IMR-90 (cell line): ENCODE data around the gene KIF13A. TPM values are rescaled to one million over a fixed set of nuclear protein-coding genes. Genes with fewer than 3 reads are reported as not detected.

Source experiments
- ATAC-seq: fragments of 200-7000 bp; cut with Tn5 transposase; 2 replicates; pipeline ENCODE4 v1.9.1; 2020; ENCODE audit warnings: low read depth, mild to moderate bottlenecking, moderate library complexity
- BruUV-seq: library from RNA; stranded (reverse); fragments of 400-500 nt; replicated peaks from 2 replicates; lab custom pipeline; 2021; lab: Mats Ljungman, UMichigan
- CTCF ChIA-PET: fragments of 300-600 bp; formaldehyde crosslinking; extraction: SDS; loops from one replicate; lab custom pipeline; 2021; ENCODE audit warnings: antibody characterized with exemption; lab: Yijun Ruan, JAX
- POLR2A ChIA-PET: fragments of 300-600 bp; sonication (Branson Sonifier 250); formaldehyde crosslinking; loops from one replicate; lab custom pipeline; 2022; ENCODE audit warnings: antibody characterized with exemption; ENCODE audit not compliant: unreplicated experiment; lab: Charles Lee
- DNase-seq: peaks from one replicate; pipeline ENCODE4 v3.0.0; 2013
- H2AFZ ChIP-seq: replicated peaks from 2 replicates; pipeline ENCODE3; 2013; ENCODE audit warnings: low read length, mild to moderate bottlenecking; ENCODE audit not compliant: poor library complexity
- H2AK5ac ChIP-seq: 2 replicates; pipeline ENCODE4 v1.6.1; 2013; ENCODE audit warnings: low read depth, low read length, inconsistent platforms
- H2AK9ac ChIP-seq: replicated peaks from 2 replicates; pipeline ENCODE3; 2013; ENCODE audit warnings: mild to moderate bottlenecking, low read depth, low read length, moderate library complexity; ENCODE audit not compliant: poor library complexity
- H2BK120ac ChIP-seq: 2 replicates; pipeline ENCODE4 v1.6.1; 2013; ENCODE audit warnings: low read depth, low read length, inconsistent platforms
- H2BK15ac ChIP-seq: 3 replicates; pipeline ENCODE4 v1.6.1; 2013; ENCODE audit warnings: low read depth, low read length, inconsistent platforms
- H2BK20ac ChIP-seq: 2 replicates; pipeline ENCODE4 v1.6.1; 2013; ENCODE audit warnings: low read depth, mild to moderate bottlenecking, inconsistent platforms, low read length, moderate library complexity
- H2BK5ac ChIP-seq: 2 replicates; pipeline ENCODE4 v1.6.1; 2013; ENCODE audit warnings: mild to moderate bottlenecking, low read depth, low read length, inconsistent platforms; ENCODE audit not compliant: poor library complexity, severe bottlenecking
- H3K14ac ChIP-seq: replicated peaks from 2 replicates; pipeline ENCODE4 v1.6.1; 2013; ENCODE audit warnings: low read depth, low read length, inconsistent platforms
- H3K18ac ChIP-seq: 2 replicates; pipeline ENCODE4 v1.6.1; 2013; ENCODE audit warnings: low read depth, low read length, control low read depth
- H3K23ac ChIP-seq: 2 replicates; pipeline ENCODE4 v1.6.1; 2013; ENCODE audit warnings: low read depth, low read length, inconsistent platforms
- H3K27ac ChIP-seq: 2 replicates; pipeline ENCODE4 v1.5.1; 2013; ENCODE audit warnings: mild to moderate bottlenecking, control low read depth, low read length; ENCODE audit not compliant: insufficient read depth
- H3K27me3 ChIP-seq: 2 replicates; pipeline ENCODE4 v1.6.1; 2013; ENCODE audit warnings: low read length; ENCODE audit not compliant: control insufficient read depth, insufficient read depth
- H3K36me3 ChIP-seq: 2 replicates; pipeline ENCODE4 v1.6.1; 2013; ENCODE audit warnings: low read length, mixed read lengths; ENCODE audit not compliant: control insufficient read depth, insufficient read depth
- H3K4ac ChIP-seq: 2 replicates; pipeline ENCODE4 v1.6.1; 2013; ENCODE audit warnings: low read depth, low read length, inconsistent platforms
- H3K4me1 ChIP-seq: 2 replicates; pipeline ENCODE4 v1.6.1; 2013; ENCODE audit warnings: low read length, mixed read lengths; ENCODE audit not compliant: control insufficient read depth, insufficient read depth
- H3K4me2 ChIP-seq: 2 replicates; pipeline ENCODE4 v1.6.1; 2013; ENCODE audit warnings: low read depth, mild to moderate bottlenecking, control low read depth, low read length, moderate library complexity
- H3K4me3 ChIP-seq: 2 replicates; pipeline ENCODE4 v1.5.1; 2013; ENCODE audit warnings: low read depth, mild to moderate bottlenecking, control low read depth, low read length, moderate library complexity; ENCODE audit not compliant: insufficient read depth
- H3K56ac ChIP-seq: 2 replicates; pipeline ENCODE4 v1.6.1; 2013; ENCODE audit warnings: low read length, inconsistent platforms; ENCODE audit not compliant: insufficient read depth; ENCODE audit errors: extremely low read depth
- H3K79me1 ChIP-seq, 2 experiments: 2 replicates each; pipeline ENCODE4 v1.6.1; 2013; ENCODE audit warnings: low read length in 2 of 2, inconsistent platforms in 1 of 2, low read depth in 1 of 2
- H3K9ac ChIP-seq: 2 replicates; pipeline ENCODE4 v1.6.1; 2013; ENCODE audit warnings: low read depth, low read length, control low read depth
- H3K9me1 ChIP-seq: 2 replicates; pipeline ENCODE4 v1.6.1; 2013; ENCODE audit warnings: low read length, inconsistent platforms; ENCODE audit not compliant: insufficient read depth
- H3K9me3 ChIP-seq: 2 replicates; pipeline ENCODE4 v1.6.1; 2013; ENCODE audit warnings: low read length; ENCODE audit not compliant: control insufficient read depth, insufficient read depth
- H4K20me1 ChIP-seq: 2 replicates; pipeline ENCODE4 v1.6.1; 2013; ENCODE audit warnings: low read length, inconsistent platforms; ENCODE audit not compliant: insufficient read depth
- H4K5ac ChIP-seq: 2 replicates; pipeline ENCODE4 v1.6.1; 2013; ENCODE audit warnings: mild to moderate bottlenecking, low read depth, low read length, control low read depth
- H4K8ac ChIP-seq, 2 experiments: 2 replicates each; pipeline ENCODE4 v1.6.1; 2013; ENCODE audit warnings: low read depth in 2 of 2, low read length in 2 of 2, control low read depth in 1 of 2, inconsistent platforms in 1 of 2
- H4K91ac ChIP-seq: 2 replicates; pipeline ENCODE4 v1.6.1; 2013; ENCODE audit warnings: low read depth, low read length, inconsistent platforms; ENCODE audit not compliant: insufficient read depth
- CEBPB ChIP-seq: IDR thresholded peaks from 2 replicates; pipeline ENCODE4 v1.6.1; 2012; ENCODE audit warnings: low read depth, low read length, improper control_type of control experiment
- CTCF ChIP-seq: conservative IDR thresholded peaks from 2 replicates; pipeline ENCODE4 v1.5.1; 2012; ENCODE audit warnings: mild to moderate bottlenecking, low read depth, low read length, improper control_type of control experiment
- MXI1 ChIP-seq: IDR thresholded peaks from 2 replicates; pipeline ENCODE4 v1.6.1; 2012; ENCODE audit warnings: low read depth, mild to moderate bottlenecking, low read length, moderate library complexity, borderline replicate concordance
- RCOR1 ChIP-seq: IDR thresholded peaks from 2 replicates; pipeline ENCODE4 v1.6.1; 2012; ENCODE audit warnings: mild to moderate bottlenecking, low read length, improper control_type of control experiment; ENCODE audit not compliant: insufficient replicate concordance
- SMC3 ChIP-seq: fragments of 150-350 bp; IDR thresholded peaks from 2 replicates; pipeline ENCODE4 v1.6.1; 2016; ENCODE audit warnings: low read depth, mild to moderate bottlenecking, antibody characterized with exemption, low read length, moderate library complexity
- USF2 ChIP-seq: fragments of 150-350 bp; IDR thresholded peaks from 2 replicates; pipeline ENCODE4 v1.6.1; 2017; ENCODE audit warnings: mild to moderate bottlenecking, antibody characterized with exemption, low read length, low read depth
- WGBS, 2 experiments: methylation state at CpG; one replicate each; pipeline versions ENCODE4 v1.1.5 to v1.1.7; 2013; ENCODE audit warnings: missing lambda C conversion rate in 2 of 2; ENCODE audit not compliant: insufficient read length in 1 of 2; ENCODE audit errors: extremely low coverage in 2 of 2; 5-methylcytosine and 5-hydroxymethylcytosine counted together
- dilution Hi-C: fragments of 300-500 bp; cut with HindIII; formaldehyde crosslinking; loops from one replicate; pipeline ENCODE4 v1.14.3; 2018; ENCODE audit warnings: low sequenced_read_pairs; ENCODE audit not compliant: unreplicated experiment
- in situ Hi-C: fragments of 300-500 bp; cut with MboI; formaldehyde crosslinking; loops from 3 replicates; pipeline ENCODE4 v1.14.3; 2019; ENCODE audit warnings: low sequenced_read_pairs, inconsistent platforms, mixed read lengths
- intact Hi-C: fragments of 100-400 bp; cut with micrococcal nuclease; formaldehyde crosslinking; loops from 2 replicates; pipeline ENCODE4 v1.10.0; 2022
- polyA plus RNA-seq, 3 experiments: library from polyadenylated mRNA; depleted of rRNA; stranded (reverse); fragments of >200 nt; gene quantifications; 2 replicates each; pipeline ENCODE4 v1.2.3, GENCODE V29; 2012; ENCODE audit warnings: low replicate concordance in 1 of 3
- total RNA-seq: library from RNA; depleted of rRNA; stranded (reverse); fragments of >200 nt; gene quantifications from 2 replicates; pipeline ENCODE4 v1.2.3, GENCODE V29; 2012

KIF13A gene
- total and polyA plus RNA-seq, 2 of the 4 experiments (the other 2 are of a cell fraction) = 23.3 to 51.8 TPM

- Histone ChIP-seq H3K23ac (no peak overlapping the region), H3K18ac (no peak overlapping the region), H2AFZ (no peak overlapping the region), H3K27me3 (no peaks in the 10 kb centered on the region), H2BK20ac (no peak overlapping the region), H3K79me1 (peaks cover 10 to 46% of the 10 kb centered on the region in 2 experiments), H2BK15ac (no peak overlapping the region), H4K91ac (no peak overlapping the region), H3K9ac (no peak overlapping the region), H3K9me1 (0 out of 2 replicates have a peak, but pooled peaks cover 4% of the 10 kb centered on the region), H4K20me1 (no peaks in the 10 kb centered on the region), H3K9me3 (peaks cover 30% of the 10 kb centered on the region), H3K4me2 (no peak overlapping the region), H3K14ac (no peak overlapping the region), H2BK5ac (no peak overlapping the region), H3K4me1 (no peaks in the 10 kb centered on the region), H3K27ac (no peak overlapping the region), H4K8ac (no peak overlapping the region), H2AK9ac (no peak overlapping the region), H3K4me3 (no peak overlapping the region), H3K56ac (no peak overlapping the region), H2AK5ac (no peak overlapping the region), H2BK120ac (no peak overlapping the region), H4K5ac (no peak overlapping the region), H3K36me3 (peaks cover 20% of the 10 kb centered on the region), H3K4ac (no peak overlapping the region)
- WGBS, 2 experiments = no CpG with 5 or more reads among the region's 6 CpGs
- intact Hi-C loops (no loop called here), in situ Hi-C loops (no loop called here), dilution Hi-C loops (no loop called here)
- TF ChIP-seq USF2 (no peak), SMC3 (no peak), CEBPB (no peak), CTCF (no peak), RCOR1 (no peak), MXI1 (no peak)
- ChIA-PET CTCF (no interaction called here), POLR2A (no interaction called here)
- ATAC-seq = no peak
- no peak for DNase-seq
- BruUV-seq = no TSS peak
Observed at GRCh38 chr6:17894191-17894590, 93.2 kb downstream of the KIF13A start.
